K562 (cell line): ENCODE data around the gene FOXRED2. TPM values are rescaled to one million over a fixed set of nuclear protein-coding genes. Genes with fewer than 3 reads are reported as not detected.

Source experiments
- ATAC-seq: fragments of 200-7000 bp; cut with Tn5 transposase; 3 replicates; pipeline ENCODE4 v1.9.1; 2020; ENCODE audit warnings: moderate library complexity
- BruUV-seq: library from RNA; stranded (reverse); fragments of 400-500 nt; replicated peaks from 2 replicates; lab custom pipeline; 2021; lab: Mats Ljungman, UMichigan
- CTCF ChIA-PET: fragments of 300-600 bp; formaldehyde crosslinking; extraction: SDS; loops from one replicate; lab custom pipeline; 2021; ENCODE audit warnings: low intra/inter-chr PET ratio; lab: Yijun Ruan, JAX
- POLR2A ChIA-PET: fragments of 300-600, 350-650 bp; sonication (Branson Sonifier 250); formaldehyde crosslinking; extraction: SDS; loops from one replicate; lab custom pipeline; 2021; ENCODE audit warnings: antibody characterized with exemption, inconsistent platforms; lab: Yijun Ruan, JAX
- DNase-seq, 4 experiments: peaks; one replicate each; pipeline versions ENCODE4 v3.0.0 to v3.0.0-alpha.2; 2011 to 2018; ENCODE audit warnings: low spot score in 3 of 4, mixed read lengths in 3 of 4; ENCODE audit errors: extremely low read depth in 1 of 4
- FAIRE-seq: peaks from 2 replicates; lab custom pipeline; 2011; peaks lifted over from hg19 to GRCh38; lab: Jason Lieb, UNC
- H2AFZ ChIP-seq: 2 replicates; pipeline ENCODE4 v1.6.0; 2011; ENCODE audit warnings: low read depth, low read length, control low read depth, inconsistent platforms
- H3K27ac ChIP-seq: fragments of 200-600 bp; 3 replicates; pipeline ENCODE4 v1.8.0; 2011; ENCODE audit warnings: low read depth, mild to moderate bottlenecking, control low read depth, inconsistent platforms, low read length, moderate library complexity, mixed read lengths; ENCODE audit errors: extremely low read depth
- H3K27me3 ChIP-seq, 2 experiments: fragments of 300-600 bp in 1 of 2; 2 replicates in 1 of 2; 3 replicates in 1 of 2; pipeline versions ENCODE4 v1.6.0 to v1.8.0; 2011; ENCODE audit warnings: inconsistent platforms in 2 of 2, low read length in 2 of 2, mild to moderate bottlenecking in 1 of 2, mixed read lengths in 1 of 2, moderate library complexity in 1 of 2; ENCODE audit not compliant: control insufficient read depth in 2 of 2, insufficient read depth in 2 of 2
- H3K36me3 ChIP-seq: fragments of 300-600 bp; 3 replicates; pipeline ENCODE4 v1.8.0; 2011; ENCODE audit warnings: mild to moderate bottlenecking, low read length, inconsistent platforms; ENCODE audit not compliant: control insufficient read depth, insufficient read depth
- H3K4me1 ChIP-seq, 2 experiments: fragments of 200-600 bp in 1 of 2; replicated peaks in 1 of 2; 2 replicates in 1 of 2; 3 replicates in 1 of 2; pipeline versions ENCODE4 v1.5.1 to v1.8.0; 2011; ENCODE audit warnings: inconsistent platforms in 2 of 2, low read length in 2 of 2, mild to moderate bottlenecking in 1 of 2, mixed read lengths in 1 of 2, moderate library complexity in 1 of 2; ENCODE audit not compliant: control insufficient read depth in 2 of 2, insufficient read depth in 2 of 2
- H3K4me2 ChIP-seq: 2 replicates; pipeline ENCODE4 v1.6.1; 2011; ENCODE audit warnings: low read length, control low read depth, inconsistent platforms, mixed read lengths; ENCODE audit not compliant: insufficient read depth
- H3K4me3 ChIP-seq: fragments of 200-600 bp; sonication (generic), shearing (Covaris generic); 2 replicates; pipeline ENCODE4 v1.5.1; 2016; ENCODE audit warnings: control low read depth, inconsistent platforms
- H3K79me2 ChIP-seq: fragments of 200-600 bp; 3 replicates; pipeline ENCODE4 v1.8.0; 2011; ENCODE audit warnings: low read length, inconsistent platforms; ENCODE audit not compliant: control insufficient read depth, insufficient read depth
- H3K9ac ChIP-seq, 2 experiments: 2 replicates each; pipeline versions ENCODE4 v1.6.0 to v1.6.1; 2011; ENCODE audit warnings: low read depth in 2 of 2, low read length in 2 of 2, control low read depth in 1 of 2, inconsistent platforms in 1 of 2, mild to moderate bottlenecking in 1 of 2, mixed read lengths in 1 of 2; ENCODE audit not compliant: insufficient read depth in 1 of 2
- H3K9me1 ChIP-seq: one replicate; pipeline ENCODE4 v1.6.0; 2011; ENCODE audit warnings: inconsistent platforms, mild to moderate bottlenecking, low read length, moderate library complexity; ENCODE audit not compliant: control insufficient read depth, insufficient read depth
- H3K9me3 ChIP-seq: replicated peaks from 2 replicates; pipeline ENCODE4 v1.5.1; 2011; ENCODE audit warnings: low read depth, low read length, inconsistent platforms; ENCODE audit not compliant: control insufficient read depth, insufficient read depth
- H4K20me1 ChIP-seq: replicated peaks from 2 replicates; pipeline ENCODE4 v1.6.1; 2011; ENCODE audit warnings: low read length, inconsistent platforms, mixed read lengths; ENCODE audit not compliant: control insufficient read depth, insufficient read depth
- HMG20A ChIP-seq: fragments of 450-650 bp; formaldehyde crosslinking; conservative IDR thresholded peaks from 2 replicates; pipeline ENCODE4 v1.4.0; 2020; ENCODE audit warnings: mild to moderate bottlenecking, mixed read lengths
- PBX2 ChIP-seq, 2 experiments: IDR thresholded peaks in 1 of 2; conservative IDR thresholded peaks in 1 of 2; 2 replicates each; pipeline ENCODE4 v1.6.1; 2016; ENCODE audit warnings: low read depth in 2 of 2, mild to moderate bottlenecking in 1 of 2, missing compliant biosample characterization in 1 of 2, missing genetic modification characterization in 1 of 2, moderate library complexity in 1 of 2
- POLR2AphosphoS5 ChIP-seq: IDR thresholded peaks from 2 replicates; pipeline ENCODE4 v1.6.1; 2011; ENCODE audit warnings: mild to moderate bottlenecking, low read depth, low read length, moderate library complexity; ENCODE audit not compliant: control insufficient read depth, insufficient read depth
- ZBTB2 ChIP-seq: fragments of 450-650 bp; IDR thresholded peaks from 2 replicates; pipeline ENCODE4 v1.6.1; 2016; ENCODE audit warnings: antibody characterized with exemption
- WGBS: fragments of 100-300 bp; shearing (Covaris generic); methylation state at CpG from one replicate; pipeline ENCODE4 v1.1.6; 2016; ENCODE audit warnings: low coverage, mixed read lengths; ENCODE audit not compliant: insufficient coverage; ENCODE audit errors: missing lambda C conversion rate; 5-methylcytosine and 5-hydroxymethylcytosine counted together
- in situ Hi-C: fragments of 300-500 bp; cut with MboI; formaldehyde crosslinking; loops from 4 replicates; pipeline ENCODE4 v1.15.0; 2018; ENCODE audit warnings: inconsistent platforms, mixed read lengths
- intact Hi-C: fragments of 100-400 bp; cut with micrococcal nuclease; formaldehyde crosslinking; loops from 2 replicates; pipeline ENCODE4 v1.14.2; 2022
- polyA plus RNA-seq, 8 experiments: library from polyadenylated mRNA; depleted of rRNA in 4 of 8; stranded (reverse) in 5 of 8; unstranded in 3 of 8; fragments of >200 nt; fragmentation: Nextera tagmentation in 2 of 8; fragmentation: Illumina TruSeq in 1 of 8; extraction: Ambion mirVana in 2 of 8; extraction: Trizol in 1 of 8; gene quantifications; 2 replicates each; pipeline versions ENCODE4 v1.2.1 to v1.2.3, GENCODE V29; 2011 to 2014; ENCODE audit warnings: inconsistent platforms in 1 of 8, missing spikeins in 1 of 8
- total RNA-seq, 7 experiments: library from RNA; depleted of rRNA in 6 of 7; stranded (reverse); fragments of >200 nt in 6 of 7; fragmentation: Illumina TruSeq in 2 of 7; extraction: Trizol in 2 of 7; gene quantifications; 2 replicates each; pipeline versions ENCODE4 v1.2.1 to v1.2.3, GENCODE V29; 2011 to 2021; ENCODE audit warnings: low replicate concordance in 1 of 7

FOXRED2 gene
- total and polyA plus RNA-seq, 9 of the 15 experiments (the other 6 are each of a cell fraction or from before 2014, with no cell fraction given): 2.8 to 48.4 (median 7.8) TPM

GRCh38 chr22:36512333-36512732 lies 5.5 kb upstream of the FOXRED2 start:
- no peak for TF ChIP-seq HMG20A (CRISPR knock-in tag)
- TF ChIP-seq ZBTB2: no peak
- TF ChIP-seq POLR2AphosphoS5: 0 out of 2 replicates have a peak, but pooled peaks have one; percentile 1
- no peak for TF ChIP-seq PBX2 (CRISPR knock-in tag; IDR thresholded peaks at IDR 0.05; ENCODE audit: low read depth)
- TF ChIP-seq PBX2 (tag; conservative IDR thresholded peaks at IDR 0.05; ENCODE audit: low read depth): no peak
- Histone ChIP-seq H3K4me2 (no peak overlapping the region), H2AFZ (no peak overlapping the region), H3K4me3 (no peak overlapping the region), H3K27me3 (no peaks in the 10 kb centered on the region), H3K9ac (0 out of 4 replicates have a peak overlapping the region, but pooled peaks of 1 of the 2 experiments have one; percentile 33), H4K20me1 (no peaks in the 10 kb centered on the region), H3K9me1 (no peaks in the 10 kb centered on the region), H3K4me1 (peaks cover 4 to 6% of the 10 kb centered on the region in 2 experiments; a peak in 4 of 5 replicates), H3K36me3 (peaks cover 68% of the 10 kb centered on the region), H3K79me2 (no peaks in the 10 kb centered on the region), H3K27ac (no peak overlapping the region), H3K9me3 (no peaks in the 10 kb centered on the region)
- DNase-seq (no peak), ATAC-seq (no peak), FAIRE-seq (no peak)
- in situ Hi-C loops (no loop called here), intact Hi-C loops (no loop called here)
- BruUV-seq: no TSS peak
- 87% methylated on average over 7 of the region's 8 CpGs for WGBS
- ChIA-PET POLR2A (interaction anchor here (1.5 to 2.1 kb wide), 2 partner anchors 15 to 32 kb away, joined by 4 to 7 read pairs; no protein-coding TSS in a partner anchor), CTCF (no interaction called here)
